Activated CD8-positive, alpha-beta T cell treated with anti-CD3 and anti-CD28 coated beads for 36 hours (primary cell): ENCODE data around the gene MAN2C1. TPM values are rescaled to one million over a fixed set of nuclear protein-coding genes. Genes with fewer than 3 reads are reported as not detected.
"Not testable (repeated sequence)": the region's sequence is repeated elsewhere in the genome, so short reads cannot be mapped to it uniquely, and the experiment has no call there.

Experiments
- ATAC-seq: fragments of 200-7000 bp; cut with Tn5 transposase; one replicate; pipeline ENCODE4 v1.10.0; 2021; ENCODE audit warnings: mild to moderate bottlenecking, moderate library complexity
- CTCF ChIA-PET: fragments of 350-600 bp; sonication (Branson Sonifier 250); formaldehyde crosslinking; loops from one replicate; lab custom pipeline; 2021; ENCODE audit warnings: antibody characterized with exemption; lab: Charles Lee
- POLR2A ChIA-PET: fragments of 350-600 bp; sonication (Branson Sonifier 250); formaldehyde crosslinking; loops from one replicate; lab custom pipeline; 2021; ENCODE audit warnings: antibody characterized with exemption; lab: Charles Lee
- DNase-seq: peaks from one replicate; pipeline ENCODE4 v3.0.0-alpha.2; 2020
- H3K27ac Mint-ChIP-seq: one replicate; pipeline ENCODE4 v1.8.0; 2021; ENCODE audit warnings: mild to moderate bottlenecking, mixed read lengths
- H3K27me3 Mint-ChIP-seq: one replicate; pipeline ENCODE4 v1.8.0; 2021; ENCODE audit warnings: mixed read lengths
- H3K36me3 Mint-ChIP-seq: one replicate; pipeline ENCODE4 v1.8.0; 2021; ENCODE audit warnings: low read depth, mixed read lengths
- H3K4me1 Mint-ChIP-seq: one replicate; pipeline ENCODE4 v1.8.0; 2021; ENCODE audit warnings: low read depth, mixed read lengths
- H3K4me3 Mint-ChIP-seq: one replicate; pipeline ENCODE4 v1.8.0; 2021; ENCODE audit warnings: mild to moderate bottlenecking, moderate library complexity, mixed read lengths
- H3K9me3 Mint-ChIP-seq: one replicate; pipeline ENCODE4 v1.8.0; 2021; ENCODE audit warnings: mixed read lengths
- CTCF ChIP-seq: fragments of 200-600 bp; IDR thresholded peaks from one replicate; pipeline ENCODE4 v1.8.0; 2022; ENCODE audit warnings: antibody characterized with exemption, mild to moderate bottlenecking
- intact Hi-C: fragments of 100-400 bp; cut with micrococcal nuclease; formaldehyde crosslinking; loops from one replicate; pipeline ENCODE4 v1.10.0; 2022
- total RNA-seq, 2 experiments: library from RNA; stranded (reverse); gene quantifications; one replicate each; pipeline ENCODE4 v1.2.3, GENCODE V29; 2021

Gene MAN2C1
- total RNA-seq, 2 experiments from 2014 or later = 170 to 181 TPM

GRCh38 chr15:75335313-75335704, 33.1 kb downstream of the MAN2C1 start:
- TF ChIP-seq CTCF = no peak
- Mint-ChIP-seq H3K4me1 (peaks cover 18% of the 10 kb centered on the region), H3K9me3 (no peaks in the 10 kb centered on the region), H3K4me3 (peak overlapping the region; percentile 93), H3K27me3 (no peaks in the 10 kb centered on the region), H3K27ac (peak overlapping the region; percentile 91), H3K36me3 (peaks cover 3% of the 10 kb centered on the region)
- ChIA-PET POLR2A (interaction anchor here (0.6 kb wide), 1 partner anchor 720 kb away, joined by 4 read pairs; the partner anchor contains the start of gene CLK3), CTCF (interaction anchor here (0.9 kb wide), 1 partner anchor 33 kb away, joined by 3 read pairs; no protein-coding TSS in a partner anchor)
- intact Hi-C loops = no loop called here
- ATAC-seq (peak; percentile 8), DNase-seq (no peak)

GRCh38 chr15:75333654-75334419, 34.6 kb downstream of the MAN2C1 start:
- H3K27me3 Mint-ChIP-seq, H3K27ac Mint-ChIP-seq, H3K36me3 Mint-ChIP-seq, H3K4me3 Mint-ChIP-seq, H3K9me3 Mint-ChIP-seq, intact Hi-C loops, ATAC-seq, DNase-seq: not testable (repeated sequence)
- POLR2A ChIA-PET = interaction anchor here (0.9 kb wide), 1 partner anchor 35 kb away, joined by 4 read pairs; the partner anchor contains the start of gene MAN2C1
- CTCF ChIA-PET = interaction anchor here (0.6 kb wide), 1 partner anchor 788 kb away, joined by 3 read pairs; no protein-coding TSS in a partner anchor
- peaks cover 18% of the 10 kb centered on the region for H3K4me1 Mint-ChIP-seq

DNA sequence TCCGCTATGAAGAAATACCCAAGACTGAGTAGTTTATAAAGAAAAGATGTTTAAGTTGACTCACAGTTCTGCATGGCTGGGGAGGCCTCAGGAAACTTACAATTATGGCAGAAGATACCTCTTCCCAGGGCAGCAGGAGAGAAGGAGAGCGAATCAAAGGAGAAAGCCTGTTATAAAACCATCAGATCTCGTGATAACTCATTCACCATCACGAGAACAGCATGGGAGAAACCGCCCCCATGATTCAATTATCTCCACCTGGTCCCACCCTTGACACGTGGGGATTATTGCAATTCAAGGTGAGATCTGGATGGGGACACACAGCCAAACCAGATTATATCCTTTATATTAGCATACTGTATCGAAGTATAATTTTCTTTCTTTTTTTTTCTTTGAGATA, 36.3 kb downstream of the MAN2C1 start:
- H3K27ac Mint-ChIP-seq, H3K27me3 Mint-ChIP-seq, DNase-seq, CTCF ChIA-PET, H3K4me3 Mint-ChIP-seq, H3K36me3 Mint-ChIP-seq, ATAC-seq, H3K9me3 Mint-ChIP-seq, POLR2A ChIA-PET, intact Hi-C loops: not testable (repeated sequence)
- H3K4me1 Mint-ChIP-seq = peaks cover 16% of the 10 kb centered on the region

GRCh38 chr15:75329571-75329970, 38.8 kb downstream of the MAN2C1 start:
- no peak for DNase-seq
- ChIA-PET CTCF (no interaction called here), POLR2A (no interaction called here)
- Mint-ChIP-seq H3K9me3 (no peaks in the 10 kb centered on the region), H3K36me3 (no peaks in the 10 kb centered on the region), H3K27me3 (no peaks in the 10 kb centered on the region), H3K4me1 (no peaks in the 10 kb centered on the region), H3K4me3 (no peak overlapping the region), H3K27ac (no peak overlapping the region)
- intact Hi-C loops = no loop called here
- no peak for TF ChIP-seq CTCF
- ATAC-seq = no peak

GRCh38 chr15:75328493-75329314, 39.7 kb downstream of the MAN2C1 start:
- TF ChIP-seq CTCF = no peak
- ATAC-seq (no peak), DNase-seq (no peak)
- Mint-ChIP-seq H3K27me3 (no peaks in the 10 kb centered on the region), H3K4me1 (no peaks in the 10 kb centered on the region), H3K4me3 (no peak overlapping the region), H3K9me3 (no peaks in the 10 kb centered on the region), H3K27ac (no peak overlapping the region), H3K36me3 (no peaks in the 10 kb centered on the region)
- POLR2A ChIA-PET = interaction anchor here (0.6 to 0.9 kb wide), 2 partner anchors 102 to 306 kb away, joined by 3 read pairs; partner anchors contain the start of gene PPCDC
- intact Hi-C loops = no loop called here
- CTCF ChIA-PET = interaction anchor here (0.6 kb wide), 1 partner anchor 238 kb away, joined by 3 read pairs; no protein-coding TSS in a partner anchor
